NK-92 treated with Interleukin-12 subunit alpha and Interleukin-12 subunit beta, amount 100 ng/mL, for 24 hours (cell line): Measurements from ENCODE around the gene CLEC14A.

ENCODE experiments used
- DNase-seq: peaks from one replicate; lab custom pipeline; 2025; lab: John Stamatoyannopoulos, UW

Gene CLEC14A

GRCh38 chr14:38205949-38206665 lies 49.8 kb downstream of the CLEC14A start:
- DNase-seq: no peak

GRCh38 chr14:38205119-38205813 lies 50.6 kb downstream of the CLEC14A start:
- no peak for DNase-seq

GRCh38 chr14:38204719-38205115 lies 51.2 kb downstream of the CLEC14A start:
- DNase-seq: no peak
